Measurements from ENCODE around the gene DDX6.
"Not testable (repeated sequence)": the region's sequence is repeated elsewhere in the genome, so short reads cannot be mapped to it uniquely, and the experiment has no call there.

DDX6 gene

DNA sequence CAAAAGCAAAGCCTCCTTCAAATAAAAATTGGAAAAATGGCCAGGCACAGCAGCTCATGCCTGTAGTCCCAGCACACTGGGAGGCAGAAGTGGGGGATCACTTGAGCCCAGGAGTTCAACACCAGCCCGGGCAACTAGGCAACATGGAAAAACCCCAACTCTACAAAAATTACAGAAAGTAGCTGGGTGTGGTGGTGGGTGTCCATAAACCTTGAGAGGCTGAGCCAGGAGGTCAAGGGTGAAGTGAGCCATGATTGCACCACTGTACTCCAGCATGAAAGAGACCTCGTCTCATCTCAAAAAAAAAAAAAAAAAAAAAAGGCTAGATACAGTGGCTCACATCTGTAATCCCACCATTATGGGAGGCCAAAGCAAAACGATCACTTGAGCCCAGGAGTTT is 22.3 kb downstream of the DDX6 start:
- no peak for DNase-seq
- Histone ChIP-seq H3K4me2 (ENCODE audit: insufficient read depth, low read length) (no peak overlapping the region), H3K79me2 (ENCODE audit: insufficient read depth, low read length) (peaks cover 98% of the 10 kb centered on the region)

GRCh38 chr11:118766035-118766434 is 24.9 kb downstream of the DDX6 start:
- peaks cover 92% of the 10 kb centered on the region for H3K79me2 ChIP-seq (ENCODE audit: insufficient read depth, low read length)
- peaks cover 97% of the 10 kb centered on the region for H3K36me3 ChIP-seq (ENCODE audit: insufficient read depth, low read length)

More for the DNA sequence above, 22.3 kb downstream of the DDX6 start:
- ATAC-seq (ENCODE audit: insufficient read depth, low read depth) = no peak
- no peak overlapping the region for H3K27ac ChIP-seq (ENCODE audit: low read length)
- H2AFZ ChIP-seq (ENCODE audit: low read depth, low read length) = no peak overlapping the region
- H3K9ac ChIP-seq (ENCODE audit: low read depth, low read length) = no peak overlapping the region
- no peaks in the 10 kb centered on the region for H3K27me3 ChIP-seq (ENCODE audit: insufficient read depth, low read length, poor library complexity)
- H3K4me1 ChIP-seq (ENCODE audit: insufficient read depth, low read length) = no peaks in the 10 kb centered on the region
- TF ChIP-seq EZH2 (IDR thresholded peaks at IDR 0.05; ENCODE audit: borderline replicate concordance, low read depth, low read length, severe bottlenecking) = no peak
- TF ChIP-seq, protein P1, sequence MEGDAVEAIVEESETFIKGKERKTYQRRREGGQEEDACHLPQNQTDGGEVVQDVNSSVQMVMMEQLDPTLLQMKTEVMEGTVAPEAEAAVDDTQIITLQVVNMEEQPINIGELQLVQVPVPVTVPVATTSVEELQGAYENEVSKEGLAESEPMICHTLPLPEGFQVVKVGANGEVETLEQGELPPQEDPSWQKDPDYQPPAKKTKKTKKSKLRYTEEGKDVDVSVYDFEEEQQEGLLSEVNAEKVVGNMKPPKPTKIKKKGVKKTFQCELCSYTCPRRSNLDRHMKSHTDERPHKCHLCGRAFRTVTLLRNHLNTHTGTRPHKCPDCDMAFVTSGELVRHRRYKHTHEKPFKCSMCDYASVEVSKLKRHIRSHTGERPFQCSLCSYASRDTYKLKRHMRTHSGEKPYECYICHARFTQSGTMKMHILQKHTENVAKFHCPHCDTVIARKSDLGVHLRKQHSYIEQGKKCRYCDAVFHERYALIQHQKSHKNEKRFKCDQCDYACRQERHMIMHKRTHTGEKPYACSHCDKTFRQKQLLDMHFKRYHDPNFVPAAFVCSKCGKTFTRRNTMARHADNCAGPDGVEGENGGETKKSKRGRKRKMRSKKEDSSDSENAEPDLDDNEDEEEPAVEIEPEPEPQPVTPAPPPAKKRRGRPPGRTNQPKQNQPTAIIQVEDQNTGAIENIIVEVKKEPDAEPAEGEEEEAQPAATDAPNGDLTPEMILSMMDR (IDR thresholded peaks at IDR 0.05; ENCODE audit: borderline replicate concordance, extremely low read depth, low read length, poor library complexity, severe bottlenecking) = no peak
- H3K9me3 ChIP-seq (ENCODE audit: insufficient read depth, low read length, severe bottlenecking) = no peaks in the 10 kb centered on the region
- peaks cover 96% of the 10 kb centered on the region for H3K36me3 ChIP-seq (ENCODE audit: insufficient read depth, low read length)
- peaks cover 75% of the 10 kb centered on the region for H4K20me1 ChIP-seq (ENCODE audit: insufficient read depth, low read length)
- no peak overlapping the region for H3K4me3 ChIP-seq (ENCODE audit: low read depth in 1 of 2, low read length in 2 of 2)

GRCh38 chr11:118765095-118765691 is 25.8 kb downstream of the DDX6 start:
- H3K9me3 ChIP-seq (ENCODE audit: insufficient read depth, low read length, severe bottlenecking); H3K27ac ChIP-seq (ENCODE audit: low read length); DNase-seq; H3K27me3 ChIP-seq (ENCODE audit: insufficient read depth, low read length, poor library complexity); ATAC-seq (ENCODE audit: insufficient read depth, low read depth); H3K9ac ChIP-seq (ENCODE audit: low read depth, low read length); H3K4me2 ChIP-seq (ENCODE audit: insufficient read depth, low read length); H3K4me3 ChIP-seq (ENCODE audit: low read depth in 1 of 2, low read length in 2 of 2); H3K4me1 ChIP-seq (ENCODE audit: insufficient read depth, low read length); H2AFZ ChIP-seq (ENCODE audit: low read depth, low read length): not testable (repeated sequence)
- H4K20me1 ChIP-seq (ENCODE audit: insufficient read depth, low read length) = peaks cover 55% of the 10 kb centered on the region
- peaks cover 97% of the 10 kb centered on the region for H3K36me3 ChIP-seq (ENCODE audit: insufficient read depth, low read length)
- H3K79me2 ChIP-seq (ENCODE audit: insufficient read depth, low read length) = peaks cover 88% of the 10 kb centered on the region

More at GRCh38 chr11:118766035-118766434, 24.9 kb downstream of the DDX6 start:
- DNase-seq = no peak
- H3K27ac ChIP-seq (ENCODE audit: low read length) = no peak overlapping the region
- H3K4me2 ChIP-seq (ENCODE audit: insufficient read depth, low read length) = no peak overlapping the region
- TF ChIP-seq, protein P1 (IDR thresholded peaks at IDR 0.05; ENCODE audit: borderline replicate concordance, extremely low read depth, low read length, poor library complexity, severe bottlenecking) = no peak
- TF ChIP-seq EZH2 (IDR thresholded peaks at IDR 0.05; ENCODE audit: borderline replicate concordance, low read depth, low read length, severe bottlenecking) = no peak
- no peak overlapping the region for H3K9ac ChIP-seq (ENCODE audit: low read depth, low read length)
- H4K20me1 ChIP-seq (ENCODE audit: insufficient read depth, low read length) = peaks cover 63% of the 10 kb centered on the region
- no peak overlapping the region for H3K4me3 ChIP-seq (ENCODE audit: low read depth in 1 of 2, low read length in 2 of 2)
- ATAC-seq (ENCODE audit: insufficient read depth, low read depth) = no peak
- no peaks in the 10 kb centered on the region for H3K27me3 ChIP-seq (ENCODE audit: insufficient read depth, low read length, poor library complexity)
- no peaks in the 10 kb centered on the region for H3K9me3 ChIP-seq (ENCODE audit: insufficient read depth, low read length, severe bottlenecking)
- no peaks in the 10 kb centered on the region for H3K4me1 ChIP-seq (ENCODE audit: insufficient read depth, low read length)
- H2AFZ ChIP-seq (ENCODE audit: low read depth, low read length) = no peak overlapping the region

DNA sequence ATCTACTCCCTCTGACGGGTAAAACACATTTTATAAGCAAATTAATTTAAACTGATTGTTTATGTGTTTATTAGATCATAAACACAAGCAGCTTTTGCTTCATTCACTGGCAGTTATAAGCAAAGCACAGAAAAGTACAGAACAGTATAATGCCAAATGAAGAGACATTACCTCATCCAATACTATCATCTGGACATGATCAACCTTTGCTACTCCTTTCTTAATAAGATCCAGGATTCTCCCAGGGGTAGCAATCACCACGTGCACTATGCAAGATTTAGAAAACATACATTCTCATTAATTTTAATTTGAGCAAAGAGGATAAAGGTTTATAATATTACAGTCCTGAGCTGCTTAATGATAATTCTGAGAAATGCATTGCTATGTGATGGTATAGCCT is 27.9 kb downstream of the DDX6 start:
- no peak for ATAC-seq (ENCODE audit: insufficient read depth, low read depth)
- DNase-seq = no peak
- TF ChIP-seq, protein P1 (IDR thresholded peaks at IDR 0.05; ENCODE audit: borderline replicate concordance, extremely low read depth, low read length, poor library complexity, severe bottlenecking) = no peak
- Histone ChIP-seq H3K9ac (ENCODE audit: low read depth, low read length) (no peak overlapping the region), H3K4me1 (ENCODE audit: insufficient read depth, low read length) (no peaks in the 10 kb centered on the region), H3K79me2 (ENCODE audit: insufficient read depth, low read length) (peaks cover 77% of the 10 kb centered on the region), H3K36me3 (ENCODE audit: insufficient read depth, low read length) (peaks cover 100% of the 10 kb centered on the region), H2AFZ (ENCODE audit: low read depth, low read length) (no peak overlapping the region), H3K9me3 (ENCODE audit: insufficient read depth, low read length, severe bottlenecking) (no peaks in the 10 kb centered on the region), H3K4me2 (ENCODE audit: insufficient read depth, low read length) (no peak overlapping the region), H3K27ac (ENCODE audit: low read length) (no peak overlapping the region), H3K4me3 (ENCODE audit: low read depth in 1 of 2, low read length in 2 of 2) (no peak overlapping the region), H3K27me3 (ENCODE audit: insufficient read depth, low read length, poor library complexity) (no peaks in the 10 kb centered on the region), H4K20me1 (ENCODE audit: insufficient read depth, low read length) (peaks cover 37% of the 10 kb centered on the region; the same call in 1 of the 2 replicates)

- H3K36me3 ChIP-seq (ENCODE audit: insufficient read depth, low read length) = peaks cover 100% of the 10 kb centered on the region
- not testable (repeated sequence) for ATAC-seq (ENCODE audit: insufficient read depth, low read depth); H2AFZ ChIP-seq (ENCODE audit: low read depth, low read length); H3K9me3 ChIP-seq (ENCODE audit: insufficient read depth, low read length, severe bottlenecking); H3K4me3 ChIP-seq (ENCODE audit: low read depth in 1 of 2, low read length in 2 of 2); H3K4me2 ChIP-seq (ENCODE audit: insufficient read depth, low read length); H3K27me3 ChIP-seq (ENCODE audit: insufficient read depth, low read length, poor library complexity); H3K4me1 ChIP-seq (ENCODE audit: insufficient read depth, low read length); H3K27ac ChIP-seq (ENCODE audit: low read length); H3K9ac ChIP-seq (ENCODE audit: low read depth, low read length); DNase-seq
- H3K79me2 ChIP-seq (ENCODE audit: insufficient read depth, low read length) = peaks cover 67% of the 10 kb centered on the region
- H4K20me1 ChIP-seq (ENCODE audit: insufficient read depth, low read length) = peaks cover 31% of the 10 kb centered on the region; the same call in 1 of the 2 replicates
These were observed 29.0 kb downstream of the DDX6 start for GRCh38 chr11:118761981-118762380.

Measured in DND-41 (cell line).